ENCODE results near the gene KIF3C.
"Not testable (repeated sequence)": the region's sequence is repeated elsewhere in the genome, so short reads cannot be mapped to it uniquely, and the experiment has no call there.

Gene KIF3C

GRCh38 chr2:25915411-25915810, 66.9 kb downstream of the KIF3C start:
- not testable (repeated sequence) for DNase-seq

GRCh38 chr2:25913696-25913973, 68.7 kb downstream of the KIF3C start:
- DNase-seq, result not testable (repeated sequence)

- no peak for DNase-seq
Observed at GRCh38 chr2:25912851-25913695, 69.2 kb downstream of the KIF3C start.

- DNase-seq, result not testable (repeated sequence)
Observed at GRCh38 chr2:25909574-25909973, 72.7 kb downstream of the KIF3C start.

GRCh38 chr2:25905126-25905525, 77.2 kb downstream of the KIF3C start:
- DNase-seq, result no peak

- no peak for DNase-seq
Observed at GRCh38 chr2:25903216-25903776, 79.0 kb downstream of the KIF3C start.

GRCh38 chr2:25899404-25899970, 82.8 kb downstream of the KIF3C start:
- no peak for DNase-seq

GRCh38 chr2:25897506-25897905, 84.8 kb downstream of the KIF3C start:
- no peak for DNase-seq

GRCh38 chr2:25896308-25896707, 86.0 kb downstream of the KIF3C start:
- not testable (repeated sequence) for DNase-seq

- no peak for DNase-seq
Observed at GRCh38 chr2:25895610-25896009, 86.7 kb downstream of the KIF3C start.

- DNase-seq, result no peak
Observed at GRCh38 chr2:25895018-25895417, 87.3 kb downstream of the KIF3C start.

GRCh38 chr2:25894135-25894830, 88.0 kb downstream of the KIF3C start:
- DNase-seq, result no peak

GRCh38 chr2:25891672-25892071, 90.6 kb downstream of the KIF3C start:
- no peak for DNase-seq

GRCh38 chr2:25887624-25888242, 94.6 kb downstream of the KIF3C start:
- DNase-seq, result no peak

- no peak for DNase-seq
Observed at GRCh38 chr2:25885933-25886332, 96.4 kb downstream of the KIF3C start.

GRCh38 chr2:25881764-25882163, 100.5 kb downstream of the KIF3C start:
- no peak for DNase-seq

- no peak for DNase-seq
Observed at GRCh38 chr2:25879133-25879730, 103.1 kb downstream of the KIF3C start.

- peak; percentile 98 for DNase-seq
Observed at GRCh38 chr2:25878361-25879132, 103.8 kb downstream of the KIF3C start, which contains the start of gene ASXL2. ASXL2 (minus strand) TSS chr2:25878487; CDS start chr2:25878222, 265 bp downstream.

- peak; percentile 44 for DNase-seq
Observed at GRCh38 chr2:25877431-25878360, 104.6 kb downstream of the KIF3C start.

All from stimulated activated CD4-positive, alpha-beta T cell treated with anti-CD3 and anti-CD28 coated beads, Interleukin-1b, Interleukin-23, amount 100 ng/mL, for 48 hours (primary cell).